T-cell (primary cell): ENCODE measurements around the gene SPRYD7. TPM values are rescaled to one million over a fixed set of nuclear protein-coding genes. Genes with fewer than 3 reads are reported as not detected.

Experiments
- ATAC-seq, 4 experiments: fragments of 200-7000 bp in 3 of 4; fragments of 150-1000 bp in 1 of 4; cut with Tn5 transposase; replicated peaks in 1 of 4; 1 replicate in 3 of 4; 2 replicates in 1 of 4; pipeline ENCODE4 v1.10.0; 2021; ENCODE audit warnings: moderate library complexity in 3 of 4, mild to moderate bottlenecking in 2 of 4, moderate number of reproducible peaks in 1 of 4
- CTCF ChIA-PET, 2 donors: fragments of 300-600 bp; sonication (Branson Sonifier 250); formaldehyde crosslinking; loops; one replicate each; lab custom pipeline; 2022; ENCODE audit warnings: antibody characterized with exemption in 2 of 2; lab: Charles Lee
- POLR2A ChIA-PET, 2 donors: fragments of 300-600 bp; sonication (Branson Sonifier 250); formaldehyde crosslinking; loops; one replicate each; lab custom pipeline; 2022; ENCODE audit warnings: antibody characterized with exemption in 2 of 2; lab: Charles Lee
- DNase-seq, 35 experiments: peaks; one replicate each; pipeline versions ENCODE4 v3.0.0 to v3.0.0-alpha.2; 2013 to 2023
- H3K27ac ChIP-seq: one replicate; pipeline ENCODE4 v1.5.1; 2013; ENCODE audit warnings: low read length
- H3K27me3 ChIP-seq, 2 experiments: replicated peaks in 1 of 2; 1 replicate in 1 of 2; 2 replicates in 1 of 2; pipeline versions ENCODE4 v1.6.1 to v1.7.0; 2013; ENCODE audit warnings: low read length in 1 of 2, mixed read lengths in 1 of 2; ENCODE audit not compliant: control insufficient read depth in 2 of 2, insufficient read depth in 2 of 2; ENCODE audit errors: extremely low read depth in 1 of 2
- H3K36me3 ChIP-seq, 2 donors: 1 replicate in 1 of 2; 2 replicates in 1 of 2; pipeline versions ENCODE4 v1.6.1 to v1.7.0; 2013; ENCODE audit warnings: low read length in 1 of 2; ENCODE audit not compliant: control insufficient read depth in 2 of 2, insufficient read depth in 1 of 2; ENCODE audit errors: extremely low read depth in 1 of 2
- H3K4me1 ChIP-seq, 2 experiments: 1 replicate in 1 of 2; 2 replicates in 1 of 2; pipeline versions ENCODE4 v1.6.1 to v1.7.0; 2013; ENCODE audit warnings: low read length in 2 of 2, mixed read lengths in 1 of 2; ENCODE audit not compliant: insufficient read depth in 2 of 2, control insufficient read depth in 1 of 2; ENCODE audit errors: extremely low read depth in 1 of 2
- H3K4me3 ChIP-seq, 2 donors: 1 replicate in 1 of 2; 2 replicates in 1 of 2; pipeline versions ENCODE4 v1.5.1 to v1.7.0; 2013; ENCODE audit warnings: mild to moderate bottlenecking in 2 of 2, low read length in 1 of 2, moderate library complexity in 1 of 2; ENCODE audit not compliant: control insufficient read depth in 1 of 2; ENCODE audit errors: extremely low read depth in 1 of 2
- H3K9me3 ChIP-seq: 2 replicates; pipeline ENCODE4 v1.7.0; 2013
- H3K27ac Mint-ChIP-seq, 2 donors: one replicate each; pipeline ENCODE4 v1.8.0; 2020 to 2021; ENCODE audit warnings: mild to moderate bottlenecking in 2 of 2, mixed read lengths in 2 of 2
- H3K27me3 Mint-ChIP-seq, 2 donors: one replicate each; pipeline ENCODE4 v1.8.0; 2021 to 2022; ENCODE audit warnings: mixed read lengths in 2 of 2
- H3K36me3 Mint-ChIP-seq: one replicate; pipeline ENCODE4 v1.8.0; 2021; ENCODE audit warnings: mixed read lengths
- H3K4me1 Mint-ChIP-seq, 3 donors: one replicate each; pipeline ENCODE4 v1.8.0; 2020 to 2022; ENCODE audit warnings: mixed read lengths in 3 of 3, mild to moderate bottlenecking in 1 of 3
- H3K4me3 Mint-ChIP-seq, 3 donors: one replicate each; pipeline ENCODE4 v1.8.0; 2020 to 2022; ENCODE audit warnings: mild to moderate bottlenecking in 3 of 3, mixed read lengths in 3 of 3, moderate library complexity in 3 of 3
- H3K9me3 Mint-ChIP-seq, 3 donors: one replicate each; pipeline ENCODE4 v1.8.0; 2020 to 2022; ENCODE audit warnings: mixed read lengths in 3 of 3
- WGBS: methylation state at CpG from one replicate; pipeline ENCODE4 v1.1.5; 2013; ENCODE audit warnings: missing lambda C conversion rate; ENCODE audit not compliant: insufficient coverage; 5-methylcytosine and 5-hydroxymethylcytosine counted together
- total RNA-seq, 35 experiments: library from RNA in 6 of 35; stranded (reverse) in 6 of 35; fragments of 120-200 nt in 1 of 35; gene quantifications; one replicate each; pipeline versions ENCODE4 v1.2.1 to v1.2.4 and lab custom pipeline; 2013 to 2026

Gene SPRYD7
- total RNA-seq, 5 donors from 2014 or later (not counting 1 experiment from before 2014, with no cell fraction given), result 1.6 to 4.7 (median 3.2) TPM

GRCh38 chr13:49904729-49905456, 31.2 kb downstream of the SPRYD7 start:
- WGBS, result 60% methylated on average over 3 of the region's 5 CpGs
- H3K36me3 Mint-ChIP-seq, result no peaks in the 10 kb centered on the region
- CTCF ChIA-PET, result no interaction called here

GRCh38 chr13:49898792-49899191, 37.3 kb downstream of the SPRYD7 start:
- ChIA-PET POLR2A (no interaction called here), CTCF (interaction anchor here in 1 of 2 donors (0.7 kb wide), 2 partner anchors 53 to 573 kb away, joined by 3 read pairs; no protein-coding TSS in a partner anchor)
- H3K4me3 Mint-ChIP-seq, result no peak overlapping the region
- H3K36me3 Mint-ChIP-seq, result no peaks in the 10 kb centered on the region
- Histone ChIP-seq H3K4me1 (no peaks in the 10 kb centered on the region), H3K36me3 (no peaks in the 10 kb centered on the region), H3K27ac (no peak overlapping the region), H3K9me3 (no peaks in the 10 kb centered on the region), H3K4me3 (no peak overlapping the region), H3K27me3 (peaks cover 0 to 3% of the 10 kb centered on the region in 2 experiments)
- no peaks in the 10 kb centered on the region for H3K9me3 Mint-ChIP-seq
- H3K4me1 Mint-ChIP-seq, result no peaks in the 10 kb centered on the region
- no peak for ATAC-seq
- peaks cover 0 to 3% of the 10 kb centered on the region in 2 donors for H3K27me3 Mint-ChIP-seq
- DNase-seq, result no peak
- H3K27ac Mint-ChIP-seq, result no peak overlapping the region
- no CpG with 5 or more reads among the region's 8 CpGs for WGBS

More at GRCh38 chr13:49904729-49905456, 31.2 kb downstream of the SPRYD7 start:
- Histone ChIP-seq H3K9me3 (no peaks in the 10 kb centered on the region), H3K4me3 (no peak overlapping the region), H3K27ac (no peak overlapping the region), H3K36me3 (no peaks in the 10 kb centered on the region), H3K4me1 (no peaks in the 10 kb centered on the region), H3K27me3 (peaks cover 0 to 2% of the 10 kb centered on the region in 2 experiments)
- ATAC-seq (no peak), DNase-seq (no peak)
- H3K27me3 Mint-ChIP-seq, result no peaks in the 10 kb centered on the region
- POLR2A ChIA-PET, result no interaction called here
- H3K27ac Mint-ChIP-seq, result no peak overlapping the region
- H3K4me1 Mint-ChIP-seq, result no peaks in the 10 kb centered on the region
- no peaks in the 10 kb centered on the region for H3K9me3 Mint-ChIP-seq
- H3K4me3 Mint-ChIP-seq, result no peak overlapping the region

- Mint-ChIP-seq H3K27ac (no peak overlapping the region), H3K27me3 (peaks cover 0 to 3% of the 10 kb centered on the region in 2 donors), H3K4me3 (no peak overlapping the region), H3K9me3 (no peaks in the 10 kb centered on the region), H3K4me1 (no peaks in the 10 kb centered on the region), H3K36me3 (no peaks in the 10 kb centered on the region)
- POLR2A ChIA-PET, result no interaction called here
- Histone ChIP-seq H3K4me1 (no peaks in the 10 kb centered on the region), H3K4me3 (no peak overlapping the region), H3K27me3 (peaks cover 0 to 5% of the 10 kb centered on the region in 2 experiments), H3K9me3 (no peaks in the 10 kb centered on the region), H3K36me3 (no peaks in the 10 kb centered on the region), H3K27ac (no peak overlapping the region)
- CTCF ChIA-PET, result no interaction called here
- ATAC-seq (no peak), DNase-seq (no peak)
- 88% methylated on average over 2 of the region's 3 CpGs for WGBS
These were observed 38.4 kb downstream of the SPRYD7 start for GRCh38 chr13:49897713-49898112.

GRCh38 chr13:49895826-49896225, 40.3 kb downstream of the SPRYD7 start:
- Mint-ChIP-seq H3K36me3 (no peaks in the 10 kb centered on the region), H3K9me3 (no peaks in the 10 kb centered on the region), H3K4me3 (no peak overlapping the region), H3K27me3 (peaks cover 0 to 3% of the 10 kb centered on the region in 2 donors), H3K4me1 (no peaks in the 10 kb centered on the region), H3K27ac (no peak overlapping the region)
- ChIA-PET CTCF (interaction anchor here in 1 of 2 donors (0.7 kb wide), 2 partner anchors 656 to 820 kb away, joined by 3 to 9 read pairs; no protein-coding TSS in a partner anchor), POLR2A (interaction anchor here in 1 of 2 donors (0.7 kb wide), 1 partner anchor 8 kb away, joined by 4 read pairs; no protein-coding TSS in a partner anchor)
- WGBS, result 100% methylated on average over 3 of the region's 4 CpGs
- no peak overlapping the region for H3K27ac ChIP-seq
- H3K27me3 ChIP-seq, result peaks cover 0 to 5% of the 10 kb centered on the region in 2 experiments
- ATAC-seq (no peak), DNase-seq (no peak)
- no peak overlapping the region for H3K4me3 ChIP-seq
- no peaks in the 10 kb centered on the region for H3K9me3 ChIP-seq
- no peaks in the 10 kb centered on the region for H3K36me3 ChIP-seq
- no peaks in the 10 kb centered on the region for H3K4me1 ChIP-seq

- Mint-ChIP-seq H3K36me3 (no peaks in the 10 kb centered on the region), H3K27me3 (peaks cover 0 to 3% of the 10 kb centered on the region in 2 donors), H3K27ac (no peak overlapping the region), H3K9me3 (peaks cover 0 to 4% (median 0%) of the 10 kb centered on the region in 3 donors), H3K4me3 (no peak overlapping the region), H3K4me1 (no peaks in the 10 kb centered on the region)
- H3K4me3 ChIP-seq, result no peak overlapping the region
- WGBS, result 86% methylated on average over 3 of the region's 3 CpGs
- ATAC-seq (no peak), DNase-seq (no peak)
- no peaks in the 10 kb centered on the region for H3K36me3 ChIP-seq
- no peaks in the 10 kb centered on the region for H3K4me1 ChIP-seq
- no peak overlapping the region for H3K27ac ChIP-seq
- CTCF ChIA-PET, result no interaction called here
- POLR2A ChIA-PET, result no interaction called here
- H3K9me3 ChIP-seq, result no peaks in the 10 kb centered on the region
- peaks cover 0 to 5% of the 10 kb centered on the region in 2 experiments for H3K27me3 ChIP-seq
These were observed 42.5 kb downstream of the SPRYD7 start for GRCh38 chr13:49893591-49893990.

- CTCF ChIA-PET, result interaction anchor here in 1 of 2 donors (0.7 kb wide), 1 partner anchor 481 kb away, joined by 4 read pairs; no protein-coding TSS in a partner anchor
- H3K4me1 Mint-ChIP-seq, result no peaks in the 10 kb centered on the region
- H3K9me3 Mint-ChIP-seq, result peaks cover 0 to 4% (median 0%) of the 10 kb centered on the region in 3 donors
- no peak overlapping the region for H3K27ac Mint-ChIP-seq
- ATAC-seq, result no peak
- Histone ChIP-seq H3K4me1 (no peaks in the 10 kb centered on the region), H3K27ac (no peak overlapping the region), H3K27me3 (peaks cover 0 to 3% of the 10 kb centered on the region in 2 experiments), H3K9me3 (no peaks in the 10 kb centered on the region), H3K36me3 (no peaks in the 10 kb centered on the region), H3K4me3 (no peak overlapping the region)
- no peak for DNase-seq
- no peaks in the 10 kb centered on the region for H3K36me3 Mint-ChIP-seq
- POLR2A ChIA-PET, result no interaction called here
- no peaks in the 10 kb centered on the region for H3K27me3 Mint-ChIP-seq
- no peak overlapping the region for H3K4me3 Mint-ChIP-seq
- 91% methylated on average over 15 of the region's 15 CpGs for WGBS
These were observed 45.8 kb downstream of the SPRYD7 start for GRCh38 chr13:49890376-49890775.
